Neuron (in vitro differentiated cells): ENCODE results near the gene PTGS1.
"Not testable (repeated sequence)": the region's sequence is repeated elsewhere in the genome, so short reads cannot be mapped to it uniquely, and the experiment has no call there.

ENCODE experiments used
- H2AFZ ChIP-seq: one replicate; pipeline ENCODE4 v1.6.1; 2013; ENCODE audit warnings: low read depth, mild to moderate bottlenecking, inconsistent platforms, low read length, moderate library complexity
- H3K27me3 ChIP-seq: one replicate; pipeline ENCODE4 v1.6.1; 2013; ENCODE audit warnings: low read length; ENCODE audit not compliant: insufficient read depth
- H3K36me3 ChIP-seq: one replicate; pipeline ENCODE4 v1.6.1; 2013; ENCODE audit warnings: low read length; ENCODE audit not compliant: insufficient read depth
- H3K4me1 ChIP-seq: one replicate; pipeline ENCODE4 v1.6.1; 2013; ENCODE audit warnings: low read length; ENCODE audit not compliant: insufficient read depth
- H3K4me3 ChIP-seq: 2 replicates; pipeline ENCODE4 v1.5.1; 2013; ENCODE audit warnings: mild to moderate bottlenecking, low read length, moderate library complexity
- H3K9me3 ChIP-seq: one replicate; pipeline ENCODE4 v1.6.1; 2013; ENCODE audit warnings: low read length

Gene PTGS1

GRCh38 chr9:122350577-122351355 lies 20.1 kb upstream of the PTGS1 start:
- Histone ChIP-seq H3K4me3 (no peak overlapping the region), H3K9me3 (no peaks in the 10 kb centered on the region), H2AFZ (no peak overlapping the region), H3K36me3 (no peaks in the 10 kb centered on the region), H3K27me3 (peaks cover 31% of the 10 kb centered on the region), H3K4me1 (peaks cover 9% of the 10 kb centered on the region)

DNA sequence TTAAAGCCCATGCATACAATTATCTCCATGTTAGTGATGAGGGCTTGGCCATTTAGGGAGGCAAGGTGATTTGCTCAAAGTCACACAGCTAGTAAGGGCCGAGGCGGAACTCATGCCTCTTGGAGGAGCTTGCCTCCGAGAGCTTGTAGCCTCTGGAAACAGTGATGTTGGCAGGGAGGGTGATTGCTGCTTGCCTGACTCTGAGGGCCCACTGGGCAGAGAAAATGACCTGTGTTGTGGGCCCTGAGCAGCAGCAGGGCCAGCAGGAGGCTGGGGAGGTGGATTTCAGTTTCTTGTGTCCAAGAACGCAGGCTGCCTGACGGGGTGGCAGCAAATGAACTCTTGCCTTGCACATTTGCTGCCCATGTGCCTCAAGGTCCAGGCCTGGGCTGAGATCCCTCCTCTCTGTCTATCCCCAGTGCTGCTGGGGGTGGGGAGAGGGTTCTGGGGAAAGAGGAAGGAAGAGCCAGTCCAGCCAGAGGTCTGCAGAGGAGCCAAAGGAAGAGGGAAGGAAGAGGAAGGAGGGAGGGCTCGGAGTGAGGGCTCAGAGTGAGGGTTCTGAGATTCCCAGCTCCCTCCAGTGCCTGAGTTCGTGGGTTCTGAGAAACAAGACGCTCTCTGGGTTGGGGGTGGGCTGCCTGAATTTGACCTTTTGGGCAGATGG lies 16.2 kb upstream of the PTGS1 start:
- Histone ChIP-seq H3K36me3 (no peaks in the 10 kb centered on the region), H3K27me3 (peaks cover 8% of the 10 kb centered on the region), H3K9me3 (no peaks in the 10 kb centered on the region), H2AFZ (no peak overlapping the region), H3K4me3 (no peak overlapping the region), H3K4me1 (no peaks in the 10 kb centered on the region)

DNA sequence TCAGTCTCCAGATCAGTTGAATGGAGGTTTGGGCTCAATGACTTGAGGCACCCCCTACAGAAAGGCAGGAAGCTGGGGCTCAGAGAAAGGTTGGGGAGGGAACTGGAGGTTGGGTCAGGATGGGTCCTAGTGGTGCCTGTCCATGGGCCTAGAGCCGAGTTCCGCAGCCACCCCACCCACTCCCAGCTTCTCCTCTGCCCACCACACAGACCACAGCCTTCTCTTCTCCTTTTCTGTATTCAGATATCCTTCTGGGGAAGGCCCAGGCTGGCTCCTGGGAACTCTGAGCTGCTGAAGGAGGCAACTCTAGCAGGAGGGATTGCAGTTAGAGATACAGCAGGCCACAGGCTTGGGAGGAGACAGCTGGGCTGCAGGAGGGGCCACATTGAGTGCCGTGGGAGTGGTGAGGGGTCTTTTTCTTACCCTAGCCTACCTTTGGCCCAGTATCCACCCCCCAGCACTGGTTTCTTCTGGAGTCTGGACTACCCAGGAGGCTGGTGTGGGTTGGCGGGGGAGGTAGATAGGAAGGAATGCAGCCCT lies 15.4 kb upstream of the PTGS1 start:
- Histone ChIP-seq H3K36me3 (no peaks in the 10 kb centered on the region), H3K4me1 (no peaks in the 10 kb centered on the region), H3K4me3 (no peak overlapping the region), H3K27me3 (peaks cover under 1% of the 10 kb centered on the region), H3K9me3 (no peaks in the 10 kb centered on the region), H2AFZ (no peak overlapping the region)

DNA sequence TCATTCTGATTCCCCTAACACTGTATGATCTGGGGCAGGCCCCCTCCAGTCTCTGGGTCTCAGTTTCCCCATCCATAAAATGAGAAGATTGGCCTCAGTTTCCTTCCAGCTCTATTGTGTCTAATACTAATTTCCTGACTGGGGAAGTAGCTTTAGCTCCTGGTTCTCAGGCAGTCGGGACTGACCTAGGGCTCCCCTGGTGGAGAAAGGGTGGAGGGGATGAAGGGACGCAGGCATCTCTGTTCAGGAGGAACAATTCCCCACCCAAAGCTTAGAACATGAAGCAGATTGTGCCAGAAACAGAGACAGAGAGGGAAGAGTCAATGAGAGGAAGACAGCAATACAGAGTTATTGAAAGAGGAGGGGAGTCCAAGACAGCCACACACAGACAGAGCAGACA lies 14.2 kb upstream of the PTGS1 start:
- H3K4me3 ChIP-seq, result no peak overlapping the region

DNA sequence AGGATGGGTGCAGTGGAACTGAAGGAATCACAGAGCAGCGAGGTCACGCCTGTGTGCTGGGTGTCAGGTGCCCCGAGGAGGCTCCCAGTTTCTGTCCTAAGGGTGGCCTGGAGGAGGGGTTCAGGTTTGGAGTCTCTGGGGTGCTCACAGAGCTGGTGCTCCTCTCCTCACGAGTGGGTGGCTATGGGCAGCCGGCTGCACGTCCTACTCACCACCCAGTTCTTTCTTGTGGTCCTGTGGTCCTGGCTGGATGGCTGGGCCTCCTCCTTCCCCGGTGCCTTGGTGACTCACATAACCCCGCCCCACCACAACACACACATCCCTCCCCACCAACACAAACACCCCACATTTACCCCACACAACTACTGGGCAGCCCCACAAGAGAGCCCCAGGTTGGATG lies 9.9 kb upstream of the PTGS1 start:
- Histone ChIP-seq H3K9me3 (no peaks in the 10 kb centered on the region), H3K4me3 (no peak overlapping the region), H2AFZ (no peak overlapping the region), H3K36me3 (no peaks in the 10 kb centered on the region), H3K27me3 (peaks cover 7% of the 10 kb centered on the region), H3K4me1 (no peaks in the 10 kb centered on the region)

More for the DNA sequence above, 14.2 kb upstream of the PTGS1 start:
- H3K27me3 ChIP-seq, result peaks cover 5% of the 10 kb centered on the region
- no peaks in the 10 kb centered on the region for H3K9me3 ChIP-seq
- no peaks in the 10 kb centered on the region for H3K4me1 ChIP-seq
- no peaks in the 10 kb centered on the region for H3K36me3 ChIP-seq
- H2AFZ ChIP-seq, result no peak overlapping the region

DNA sequence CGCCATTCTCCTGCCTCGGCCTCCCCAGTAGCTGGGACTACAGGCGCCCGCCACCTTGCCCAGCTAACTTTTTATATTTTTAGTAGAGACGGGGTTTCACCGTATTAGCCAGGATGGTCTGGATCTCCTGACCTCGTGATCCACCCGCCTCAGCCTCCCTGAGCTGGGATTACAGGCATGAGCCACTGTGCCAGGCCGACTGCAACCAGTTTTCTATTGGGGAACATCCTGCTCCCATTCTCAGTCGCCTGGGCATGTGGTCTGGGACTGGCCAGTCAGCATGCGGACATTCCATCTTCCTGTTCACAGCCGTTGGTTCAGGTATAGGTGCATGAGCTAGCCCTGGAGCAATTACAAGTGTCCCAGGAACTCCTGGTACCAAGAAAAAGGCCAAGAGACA lies 7.7 kb upstream of the PTGS1 start:
- H3K4me3 ChIP-seq, H3K4me1 ChIP-seq, H2AFZ ChIP-seq, H3K27me3 ChIP-seq, H3K36me3 ChIP-seq, H3K9me3 ChIP-seq: not testable (repeated sequence)

GRCh38 chr9:122364117-122364782 lies 6.6 kb upstream of the PTGS1 start:
- no peak overlapping the region for H3K4me3 ChIP-seq
- H3K4me1 ChIP-seq, result no peaks in the 10 kb centered on the region
- H3K27me3 ChIP-seq, result peaks cover 7% of the 10 kb centered on the region
- H3K36me3 ChIP-seq, result no peaks in the 10 kb centered on the region
- H3K9me3 ChIP-seq, result no peaks in the 10 kb centered on the region
- H2AFZ ChIP-seq, result no peak overlapping the region

GRCh38 chr9:122364783-122365150 lies 6.1 kb upstream of the PTGS1 start:
- no peaks in the 10 kb centered on the region for H3K9me3 ChIP-seq

GRCh38 chr9:122366074-122366660 lies 4.7 kb upstream of the PTGS1 start:
- Histone ChIP-seq H2AFZ (no peak overlapping the region), H3K4me3 (no peak overlapping the region), H3K27me3 (peaks cover 18% of the 10 kb centered on the region), H3K4me1 (peaks cover 2% of the 10 kb centered on the region), H3K9me3 (no peaks in the 10 kb centered on the region), H3K36me3 (no peaks in the 10 kb centered on the region)

More at GRCh38 chr9:122364783-122365150, 6.1 kb upstream of the PTGS1 start:
- Histone ChIP-seq H3K36me3 (no peaks in the 10 kb centered on the region), H3K4me1 (no peaks in the 10 kb centered on the region), H2AFZ (no peak overlapping the region), H3K27me3 (peaks cover 9% of the 10 kb centered on the region), H3K4me3 (no peak overlapping the region)

DNA sequence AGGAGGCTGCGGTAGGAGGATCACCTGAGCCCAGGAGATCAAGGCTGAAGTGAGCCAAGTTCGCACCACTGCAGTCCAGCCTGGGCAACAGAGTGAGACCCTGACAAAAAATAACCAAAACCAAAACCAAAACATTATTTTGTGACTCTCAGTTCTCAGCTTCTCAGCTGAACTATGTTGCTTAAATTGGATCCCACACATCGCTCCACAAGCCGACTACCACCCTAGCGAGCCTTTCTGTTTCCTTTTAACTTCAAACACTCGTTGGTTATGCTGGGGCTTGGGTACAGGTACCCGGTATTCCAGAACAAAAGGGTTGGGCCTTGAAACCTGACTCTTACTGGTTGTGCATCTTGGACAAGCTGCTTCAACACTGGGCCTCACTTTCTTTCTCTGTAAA lies 3.8 kb upstream of the PTGS1 start:
- Histone ChIP-seq H3K9me3 (no peaks in the 10 kb centered on the region), H3K27me3 (peaks cover 22% of the 10 kb centered on the region), H3K4me1 (peaks cover 2% of the 10 kb centered on the region), H2AFZ (no peak overlapping the region), H3K4me3 (no peak overlapping the region), H3K36me3 (no peaks in the 10 kb centered on the region)

DNA sequence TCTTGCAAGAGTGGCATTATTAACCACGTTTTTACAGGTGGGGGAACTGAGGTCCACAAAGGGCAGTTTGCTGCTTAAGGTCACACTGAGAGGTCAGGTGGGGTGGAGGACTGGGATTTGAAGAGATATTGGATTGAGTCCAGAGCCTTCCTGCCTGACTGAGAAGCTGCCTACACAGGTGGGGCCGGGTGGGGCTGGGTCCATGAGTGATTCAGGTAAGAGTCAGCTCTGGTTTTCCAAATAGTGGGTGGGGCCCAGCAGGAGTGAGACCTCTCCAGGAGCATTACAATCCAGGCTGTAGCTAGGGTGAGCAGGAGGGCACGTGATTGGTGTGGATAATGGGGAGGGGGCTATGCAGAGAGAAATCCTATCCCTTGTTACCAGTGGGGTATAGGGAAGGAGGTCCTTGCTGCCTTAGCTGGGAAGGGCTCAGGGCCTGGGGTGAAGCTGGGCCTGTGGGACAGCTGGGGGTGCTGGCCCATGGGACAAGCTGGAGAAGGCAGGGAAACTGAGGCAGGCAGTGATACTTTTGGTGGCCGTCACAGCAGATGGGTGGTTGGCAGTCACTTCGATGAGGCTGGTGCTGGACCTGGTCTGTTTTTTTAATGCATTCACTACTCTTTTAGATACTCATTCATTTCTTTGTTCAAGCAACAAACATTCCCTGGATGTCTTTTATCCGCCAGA lies 2.9 kb upstream of the PTGS1 start:
- Histone ChIP-seq H3K4me1 (peaks cover 2% of the 10 kb centered on the region), H2AFZ (no peak overlapping the region), H3K4me3 (no peak overlapping the region)

DNA sequence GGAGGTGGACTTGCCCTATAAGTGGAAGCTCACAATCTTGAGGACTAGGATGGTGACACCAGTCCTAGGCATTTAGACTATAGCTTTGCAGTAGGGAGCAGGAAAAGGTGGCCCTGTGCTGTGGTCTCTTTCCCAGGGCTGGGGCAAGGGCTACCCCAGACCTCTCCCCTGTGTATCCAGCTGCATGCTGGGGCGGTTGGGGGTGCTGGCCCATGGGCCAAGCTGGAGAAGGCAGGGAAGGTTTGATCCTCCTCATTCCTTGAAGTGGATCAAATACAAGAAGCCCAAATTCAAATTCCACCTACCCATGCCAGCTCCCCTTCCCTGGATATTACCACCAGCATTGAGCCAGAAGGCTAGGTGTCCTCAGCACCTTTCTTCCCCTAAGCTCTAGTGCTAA lies 2.2 kb upstream of the PTGS1 start:
- no peak overlapping the region for H3K4me3 ChIP-seq
- no peak overlapping the region for H2AFZ ChIP-seq
- H3K9me3 ChIP-seq, result no peaks in the 10 kb centered on the region
- peaks cover 36% of the 10 kb centered on the region for H3K27me3 ChIP-seq
- peaks cover 2% of the 10 kb centered on the region for H3K4me1 ChIP-seq
- no peaks in the 10 kb centered on the region for H3K36me3 ChIP-seq

More for the DNA sequence above, 2.9 kb upstream of the PTGS1 start:
- Histone ChIP-seq H3K27me3 (peaks cover 29% of the 10 kb centered on the region), H3K9me3 (no peaks in the 10 kb centered on the region), H3K36me3 (no peaks in the 10 kb centered on the region)
